Measurements from ENCODE around the gene C4orf46.

The C4orf46 gene

GRCh38 chr4:158681629-158682028 lies 9.9 kb upstream of the C4orf46 start:
- Histone ChIP-seq H4K91ac (ENCODE audit: low read depth, low read length, poor library complexity) (no peak overlapping the region), H3K4me2 (ENCODE audit: insufficient read depth, low read length, poor library complexity, severe bottlenecking) (no peak overlapping the region), H2BK12ac (ENCODE audit: low read length) (no peak overlapping the region), H2BK120ac (ENCODE audit: low read depth, low read length) (no peak overlapping the region), H3K4me1 (ENCODE audit: control insufficient read depth in 2 of 2, insufficient read depth in 1 of 2, low read depth in 1 of 2, low read length in 2 of 2) (no peaks in the 10 kb centered on the region), H3K14ac (ENCODE audit: low read length) (no peak overlapping the region), H3K23ac (ENCODE audit: low read depth, low read length, poor library complexity) (no peak overlapping the region), H2AFZ (ENCODE audit: low read length) (no peak overlapping the region), H2AK5ac (ENCODE audit: low read depth, low read length) (no peak overlapping the region), H3K18ac (ENCODE audit: low read length) (no peak overlapping the region), H3K9ac (ENCODE audit: low read depth, low read length, poor library complexity) (no peak overlapping the region), H3K4me3 (ENCODE audit: low read length in 2 of 2) (no peak overlapping the region), H4K8ac (ENCODE audit: low read depth, low read length) (no peak overlapping the region), H3K27me3 (ENCODE audit: control insufficient read depth in 3 of 3, insufficient read depth in 3 of 3, low read depth in 1 of 3, low read length in 3 of 3) (no peaks in the 10 kb centered on the region), H3K4ac (ENCODE audit: low read length) (no peak overlapping the region), H3K27ac (replicated peaks; ENCODE audit: low read length) (no peak overlapping the region), H2BK5ac (ENCODE audit: low read length) (no peak overlapping the region), H2BK15ac (ENCODE audit: low read length) (no peak overlapping the region), H3K79me1 (ENCODE audit: low read depth, low read length) (no peaks in the 10 kb centered on the region), H3K9me3 (replicated peaks in 1 of 2; ENCODE audit: control insufficient read depth in 2 of 2, insufficient read depth in 1 of 2, low read depth in 1 of 2, low read length in 2 of 2) (no peaks in the 10 kb centered on the region), H3K36me3 (replicated peaks in 1 of 2; ENCODE audit: control insufficient read depth in 2 of 2, insufficient read depth in 2 of 2, low read length in 2 of 2) (no peaks in the 10 kb centered on the region)
- no CpG with 5 or more reads among the region's 1 CpG for WGBS, 2 donors (ENCODE audit: extremely low coverage in 2 of 2, insufficient read length in 2 of 2, insufficient replicate concordance in 1 of 2)
- DNase-seq (ENCODE audit: low spot score), result no peak

DNA sequence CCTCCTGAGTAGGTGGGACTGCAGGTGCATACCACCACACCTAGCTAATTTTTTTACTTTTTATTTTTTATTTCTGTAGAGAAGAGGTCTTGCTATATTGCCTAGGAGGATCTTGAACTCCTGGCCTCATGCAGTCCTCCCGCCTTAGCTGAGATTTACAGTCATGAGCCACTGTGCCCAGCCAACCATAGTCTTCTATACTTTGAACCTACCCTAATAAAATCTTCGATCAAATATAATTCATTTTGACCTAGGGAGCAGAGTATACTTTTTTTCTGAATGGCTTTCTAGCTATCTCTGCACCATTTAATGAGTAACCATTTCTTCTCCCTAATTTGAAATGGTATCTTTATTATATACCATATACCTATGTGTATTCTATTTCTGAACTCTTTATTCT lies 7.1 kb upstream of the C4orf46 start:
- H3K18ac ChIP-seq (ENCODE audit: low read length), result no peak overlapping the region
- H3K14ac ChIP-seq (ENCODE audit: low read length), result no peak overlapping the region
- no peak overlapping the region for H3K9ac ChIP-seq (ENCODE audit: low read depth, low read length, poor library complexity)
- no CpG with 5 or more reads among the region's 2 CpGs for WGBS, 2 donors (ENCODE audit: extremely low coverage in 2 of 2, insufficient read length in 2 of 2, insufficient replicate concordance in 1 of 2)
- no peak overlapping the region for H4K91ac ChIP-seq (ENCODE audit: low read depth, low read length, poor library complexity)
- H2BK15ac ChIP-seq (ENCODE audit: low read length), result no peak overlapping the region
- H3K27ac ChIP-seq (replicated peaks; ENCODE audit: low read length), result no peak overlapping the region
- H3K4ac ChIP-seq (ENCODE audit: low read length), result no peak overlapping the region
- no peak overlapping the region for H3K4me3 ChIP-seq (ENCODE audit: low read length in 2 of 2)
- H2BK12ac ChIP-seq (ENCODE audit: low read length), result no peak overlapping the region
- H3K79me1 ChIP-seq (ENCODE audit: low read depth, low read length), result no peaks in the 10 kb centered on the region
- no peak overlapping the region for H3K4me2 ChIP-seq (ENCODE audit: insufficient read depth, low read length, poor library complexity, severe bottlenecking)
- H2AK5ac ChIP-seq (ENCODE audit: low read depth, low read length), result no peak overlapping the region
- H3K4me1 ChIP-seq (ENCODE audit: control insufficient read depth in 2 of 2, insufficient read depth in 1 of 2, low read depth in 1 of 2, low read length in 2 of 2), result no peaks in the 10 kb centered on the region
- no peak overlapping the region for H2BK120ac ChIP-seq (ENCODE audit: low read depth, low read length)
- no peak overlapping the region for H3K23ac ChIP-seq (ENCODE audit: low read depth, low read length, poor library complexity)
- H3K36me3 ChIP-seq (replicated peaks in 1 of 2; ENCODE audit: control insufficient read depth in 2 of 2, insufficient read depth in 2 of 2, low read length in 2 of 2), result no peaks in the 10 kb centered on the region
- H3K9me3 ChIP-seq (replicated peaks in 1 of 2; ENCODE audit: control insufficient read depth in 2 of 2, insufficient read depth in 1 of 2, low read depth in 1 of 2, low read length in 2 of 2), result no peaks in the 10 kb centered on the region
- H2BK5ac ChIP-seq (ENCODE audit: low read length), result no peak overlapping the region
- no peak for DNase-seq (ENCODE audit: low spot score)
- no peak overlapping the region for H2AFZ ChIP-seq (ENCODE audit: low read length)
- no peaks in the 10 kb centered on the region for H3K27me3 ChIP-seq (ENCODE audit: control insufficient read depth in 3 of 3, insufficient read depth in 3 of 3, low read depth in 1 of 3, low read length in 3 of 3)
- H4K8ac ChIP-seq (ENCODE audit: low read depth, low read length), result no peak overlapping the region

DNA sequence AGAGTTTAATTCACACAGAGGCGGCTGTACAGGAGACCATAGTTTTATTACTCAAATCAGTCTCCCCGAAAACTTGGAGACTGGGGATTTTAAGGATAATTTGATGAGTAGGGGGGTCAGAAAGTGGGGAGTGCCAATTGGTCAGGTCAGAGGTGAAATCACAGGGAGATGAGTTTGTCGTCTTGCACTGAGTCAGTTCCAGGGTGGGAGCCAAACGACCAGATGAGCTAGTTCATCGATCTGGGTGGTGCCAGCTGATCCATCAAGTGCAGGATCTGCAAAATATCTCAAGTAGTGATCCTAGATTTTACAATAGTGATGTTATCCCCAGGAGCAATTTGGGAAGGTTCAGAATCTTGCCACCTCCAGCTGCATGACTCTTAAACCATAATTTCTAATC lies 4.4 kb upstream of the C4orf46 start:
- no peak overlapping the region for H2BK15ac ChIP-seq (ENCODE audit: low read length)
- no peak overlapping the region for H4K91ac ChIP-seq (ENCODE audit: low read depth, low read length, poor library complexity)
- H4K8ac ChIP-seq (ENCODE audit: low read depth, low read length), result no peak overlapping the region
- H3K9me3 ChIP-seq (replicated peaks in 1 of 2; ENCODE audit: control insufficient read depth in 2 of 2, insufficient read depth in 1 of 2, low read depth in 1 of 2, low read length in 2 of 2), result no peaks in the 10 kb centered on the region
- H3K4ac ChIP-seq (ENCODE audit: low read length), result no peak overlapping the region
- peaks cover 3% of the 10 kb centered on the region for H3K79me1 ChIP-seq (ENCODE audit: low read depth, low read length)
- no peaks in the 10 kb centered on the region for H3K36me3 ChIP-seq (replicated peaks in 1 of 2; ENCODE audit: control insufficient read depth in 2 of 2, insufficient read depth in 2 of 2, low read length in 2 of 2)
- H3K18ac ChIP-seq (ENCODE audit: low read length), result no peak overlapping the region
- no peak overlapping the region for H3K23ac ChIP-seq (ENCODE audit: low read depth, low read length, poor library complexity)
- H2BK120ac ChIP-seq (ENCODE audit: low read depth, low read length), result no peak overlapping the region
- no peak overlapping the region for H3K4me2 ChIP-seq (ENCODE audit: insufficient read depth, low read length, poor library complexity, severe bottlenecking)
- H2BK12ac ChIP-seq (ENCODE audit: low read length), result no peak overlapping the region
- H2AK5ac ChIP-seq (ENCODE audit: low read depth, low read length), result no peak overlapping the region
- no peak overlapping the region for H3K27ac ChIP-seq (replicated peaks; ENCODE audit: low read length)
- no peak overlapping the region for H3K4me3 ChIP-seq (ENCODE audit: low read length in 2 of 2)
- no peak overlapping the region for H3K14ac ChIP-seq (ENCODE audit: low read length)
- no peaks in the 10 kb centered on the region for H3K27me3 ChIP-seq (ENCODE audit: control insufficient read depth in 3 of 3, insufficient read depth in 3 of 3, low read depth in 1 of 3, low read length in 3 of 3)
- H3K9ac ChIP-seq (ENCODE audit: low read depth, low read length, poor library complexity), result no peak overlapping the region
- H2AFZ ChIP-seq (ENCODE audit: low read length), result no peak overlapping the region
- DNase-seq (ENCODE audit: low spot score), result no peak
- peaks cover 0 to 2% of the 10 kb centered on the region in 2 donors for H3K4me1 ChIP-seq (ENCODE audit: control insufficient read depth in 2 of 2, insufficient read depth in 1 of 2, low read depth in 1 of 2, low read length in 2 of 2)
- no CpG with 5 or more reads among the region's 5 CpGs for WGBS, 2 donors (ENCODE audit: extremely low coverage in 2 of 2, insufficient read length in 2 of 2, insufficient replicate concordance in 1 of 2)
- H2BK5ac ChIP-seq (ENCODE audit: low read length), result no peak overlapping the region

DNA sequence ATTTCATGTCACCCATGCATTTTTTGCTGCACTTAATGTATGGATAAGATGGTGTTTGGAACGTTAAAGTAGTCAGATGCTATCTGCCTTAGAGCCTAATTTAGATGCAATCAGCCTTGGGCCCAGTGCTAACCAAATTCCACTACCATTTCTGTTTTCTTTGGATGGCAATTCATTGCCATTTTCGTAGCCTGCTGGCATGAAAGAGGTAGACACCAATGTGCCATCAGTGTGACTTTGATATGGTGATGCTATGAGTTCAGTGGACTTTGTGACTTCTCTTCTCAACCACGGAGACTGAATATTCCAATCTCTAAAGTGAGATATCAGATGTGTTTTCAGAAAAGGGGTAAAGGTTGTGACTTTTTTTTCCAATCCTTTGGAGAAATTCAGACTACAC lies 1.9 kb upstream of the C4orf46 start:
- Histone ChIP-seq H3K4me2 (ENCODE audit: insufficient read depth, low read length, poor library complexity, severe bottlenecking) (no peak overlapping the region), H3K36me3 (replicated peaks in 1 of 2; ENCODE audit: control insufficient read depth in 2 of 2, insufficient read depth in 2 of 2, low read length in 2 of 2) (peaks cover 2 to 11% of the 10 kb centered on the region in 2 donors), H2AFZ (ENCODE audit: low read length) (no peak overlapping the region), H2BK120ac (ENCODE audit: low read depth, low read length) (no peak overlapping the region), H4K91ac (ENCODE audit: low read depth, low read length, poor library complexity) (no peak overlapping the region), H2BK5ac (ENCODE audit: low read length) (no peak overlapping the region), H2AK5ac (ENCODE audit: low read depth, low read length) (no peak overlapping the region), H3K4me3 (ENCODE audit: low read length in 2 of 2) (no peak overlapping the region), H3K14ac (ENCODE audit: low read length) (no peak overlapping the region), H3K27ac (replicated peaks; ENCODE audit: low read length) (no peak overlapping the region), H4K8ac (ENCODE audit: low read depth, low read length) (no peak overlapping the region), H3K4me1 (ENCODE audit: control insufficient read depth in 2 of 2, insufficient read depth in 1 of 2, low read depth in 1 of 2, low read length in 2 of 2) (peaks cover 0 to 2% of the 10 kb centered on the region in 2 donors), H3K9ac (ENCODE audit: low read depth, low read length, poor library complexity) (no peak overlapping the region), H3K79me1 (ENCODE audit: low read depth, low read length) (peaks cover 3% of the 10 kb centered on the region), H3K9me3 (replicated peaks in 1 of 2; ENCODE audit: control insufficient read depth in 2 of 2, insufficient read depth in 1 of 2, low read depth in 1 of 2, low read length in 2 of 2) (no peaks in the 10 kb centered on the region), H3K4ac (ENCODE audit: low read length) (no peak overlapping the region), H2BK15ac (ENCODE audit: low read length) (no peak overlapping the region), H3K23ac (ENCODE audit: low read depth, low read length, poor library complexity) (no peak overlapping the region), H3K27me3 (ENCODE audit: control insufficient read depth in 3 of 3, insufficient read depth in 3 of 3, low read depth in 1 of 3, low read length in 3 of 3) (no peaks in the 10 kb centered on the region), H2BK12ac (ENCODE audit: low read length) (no peak overlapping the region), H3K18ac (ENCODE audit: low read length) (no peak overlapping the region)
- WGBS, 2 donors (ENCODE audit: extremely low coverage in 2 of 2, insufficient read length in 2 of 2, insufficient replicate concordance in 1 of 2), result no CpG with 5 or more reads among the region's 3 CpGs
- DNase-seq (ENCODE audit: low spot score), result no peak
